LNCAP (cell line): ENCODE results near the gene RALGDS.

ENCODE experiments used
- CTCF ChIP-seq: fragments of 450-650 bp; IDR thresholded peaks from 2 replicates; pipeline ENCODE4 v1.5.1; 2017; ENCODE audit warnings: mild to moderate bottlenecking

The RALGDS gene

GRCh38 chr9:133121198-133121914 lies at the start of gene RALGDS:
Gene RALGDS, minus strand, starts transcription at chr9:133121240. Its CDS starts 86 bp downstream, at chr9:133121154.
- no peak for TF ChIP-seq CTCF

GRCh38 chr9:133170716-133171115 lies 49.7 kb upstream of the RALGDS start:
- TF ChIP-seq CTCF: no peak

GRCh38 chr9:133169102-133169501 lies 48.1 kb upstream of the RALGDS start:
- no peak for TF ChIP-seq CTCF

GRCh38 chr9:133168432-133168831 lies 47.4 kb upstream of the RALGDS start:
- no peak for TF ChIP-seq CTCF

- TF ChIP-seq CTCF: no peak
Measured at GRCh38 chr9:133167769-133168168, 46.7 kb upstream of the RALGDS start.

GRCh38 chr9:133167096-133167730 lies 46.2 kb upstream of the RALGDS start:
- TF ChIP-seq CTCF: no peak

- no peak for TF ChIP-seq CTCF
Measured at GRCh38 chr9:133166392-133166791, 45.4 kb upstream of the RALGDS start.
